ENCODE measurements around the gene NARS2.
A peak's percentile ranks its signal among the peaks of the same experiment; 100 is the strongest.
"Not testable (repeated sequence)": the region's sequence is repeated elsewhere in the genome, so short reads cannot be mapped to it uniquely, and the experiment has no call there.

Gene NARS2

GRCh38 chr11:78574386-78575381, at the start of gene NARS2:
Gene NARS2, minus strand, starts transcription at chr11:78574864. Its CDS starts 376 bp downstream, at chr11:78574488.
- DNase-seq (ENCODE audit: low spot score) = peak; percentile 99

- DNase-seq (ENCODE audit: low spot score) = no peak
Observed at GRCh38 chr11:78622666-78623065, 48.0 kb upstream of the NARS2 start.

- no peak for DNase-seq (ENCODE audit: low spot score)
Observed at GRCh38 chr11:78620159-78620558, 45.5 kb upstream of the NARS2 start.

- no peak for DNase-seq (ENCODE audit: low spot score)
Observed at GRCh38 chr11:78615724-78616123, 41.1 kb upstream of the NARS2 start.

GRCh38 chr11:78613378-78613813, 38.7 kb upstream of the NARS2 start:
- no peak for DNase-seq (ENCODE audit: low spot score)

- no peak for DNase-seq (ENCODE audit: low spot score)
Observed at GRCh38 chr11:78612721-78613377, 38.2 kb upstream of the NARS2 start.

- not testable (repeated sequence) for DNase-seq (ENCODE audit: low spot score)
Observed at GRCh38 chr11:78609321-78609720, 34.7 kb upstream of the NARS2 start.

GRCh38 chr11:78607696-78608095, 33.0 kb upstream of the NARS2 start:
- no peak for DNase-seq (ENCODE audit: low spot score)

- no peak for DNase-seq (ENCODE audit: low spot score)
Observed at GRCh38 chr11:78606667-78607066, 32.0 kb upstream of the NARS2 start.

GRCh38 chr11:78605296-78605695, 30.6 kb upstream of the NARS2 start:
- no peak for DNase-seq (ENCODE audit: low spot score)

- no peak for DNase-seq (ENCODE audit: low spot score)
Observed at GRCh38 chr11:78603792-78604191, 29.1 kb upstream of the NARS2 start.

- not testable (repeated sequence) for DNase-seq (ENCODE audit: low spot score)
Observed at GRCh38 chr11:78602771-78603170, 28.1 kb upstream of the NARS2 start.

GRCh38 chr11:78601066-78601465, 26.4 kb upstream of the NARS2 start:
- DNase-seq (ENCODE audit: low spot score) = not testable (repeated sequence)

- not testable (repeated sequence) for DNase-seq (ENCODE audit: low spot score)
Observed at GRCh38 chr11:78597579-78597978, 22.9 kb upstream of the NARS2 start.

- DNase-seq (ENCODE audit: low spot score) = no peak
Observed at GRCh38 chr11:78595436-78596130, 20.9 kb upstream of the NARS2 start.

GRCh38 chr11:78594814-78595213, 20.1 kb upstream of the NARS2 start:
- DNase-seq (ENCODE audit: low spot score) = no peak

GRCh38 chr11:78588517-78588916, 13.9 kb upstream of the NARS2 start:
- no peak for DNase-seq (ENCODE audit: low spot score)

- no peak for DNase-seq (ENCODE audit: low spot score)
Observed at GRCh38 chr11:78587446-78587845, 12.8 kb upstream of the NARS2 start.

- peak; percentile 69 for DNase-seq (ENCODE audit: low spot score)
Observed at GRCh38 chr11:78586452-78587046, 11.9 kb upstream of the NARS2 start.

- no peak for DNase-seq (ENCODE audit: low spot score)
Observed at GRCh38 chr11:78583889-78584288, 9.2 kb upstream of the NARS2 start.

- DNase-seq (ENCODE audit: low spot score) = no peak
Observed at GRCh38 chr11:78577495-78577894, 2.8 kb upstream of the NARS2 start.

GRCh38 chr11:78576549-78577097, 2.0 kb upstream of the NARS2 start:
- no peak for DNase-seq (ENCODE audit: low spot score)
